SK-N-SH treated with all-trans-retinoic acid at 6 μM for 48 hours (cell line): ENCODE results near the gene CCL14.

ENCODE experiments used
- ATAC-seq: fragments of 200-7000 bp; cut with Tn5 transposase; 3 replicates; pipeline ENCODE4 v1.9.1; 2020; ENCODE audit warnings: mild to moderate bottlenecking, moderate library complexity
- ARNTL ChIP-seq: fragments of 450-650 bp; formaldehyde crosslinking; IDR thresholded peaks from 2 replicates; pipeline ENCODE4 v1.5.0; 2020; ENCODE audit warnings: low read depth, mild to moderate bottlenecking, moderate library complexity, borderline replicate concordance
- BACH2 ChIP-seq: fragments of 250-450 bp; sonication (Bioruptor Pico); IDR thresholded peaks from 2 replicates; pipeline ENCODE4 v1.9.0; 2021; ENCODE audit warnings: mild to moderate bottlenecking, borderline replicate concordance
- CREB5 ChIP-seq: fragments of 250-450 bp; sonication (Bioruptor Pico); IDR thresholded peaks from 2 replicates; pipeline ENCODE4 v1.5.1; 2020; ENCODE audit warnings: low read depth, mild to moderate bottlenecking, moderate library complexity
- CSDC2 ChIP-seq: fragments of 250-450 bp; sonication (Bioruptor Pico); IDR thresholded peaks from 2 replicates; pipeline ENCODE4 v1.5.0; 2020; ENCODE audit warnings: mild to moderate bottlenecking, moderate library complexity
- ESRRG ChIP-seq: fragments of 250-450 bp; sonication (Bioruptor Pico); IDR thresholded peaks from 2 replicates; pipeline ENCODE4 v1.6.1; 2021; ENCODE audit warnings: mild to moderate bottlenecking
- ISL1 ChIP-seq: fragments of 250-450 bp; sonication (Bioruptor Pico); IDR thresholded peaks from 2 replicates; pipeline ENCODE4 v2.1.2; 2022; ENCODE audit warnings: mild to moderate bottlenecking, moderate library complexity
- OSR1 ChIP-seq: fragments of 250-450 bp; sonication (Bioruptor Pico); IDR thresholded peaks from 2 replicates; pipeline ENCODE4 v1.8.0; 2022; ENCODE audit warnings: moderate library complexity, mild to moderate bottlenecking, inconsistent platforms
- PATZ1 ChIP-seq: fragments of 250-450 bp; sonication (Bioruptor Pico); IDR thresholded peaks from 2 replicates; pipeline ENCODE4 v1.8.0; 2020; ENCODE audit warnings: mild to moderate bottlenecking, moderate library complexity, borderline replicate concordance
- RARB ChIP-seq: fragments of 250-450 bp; sonication (Bioruptor Pico); IDR thresholded peaks from 2 replicates; pipeline ENCODE4 v1.8.0; 2021; ENCODE audit warnings: mild to moderate bottlenecking, moderate library complexity
- SNAI2 ChIP-seq: fragments of 250-450 bp; sonication (Bioruptor Pico); IDR thresholded peaks from 2 replicates; pipeline ENCODE4 v1.5.0; 2020; ENCODE audit warnings: mild to moderate bottlenecking, moderate library complexity
- TCF4 ChIP-seq: fragments of 250-450 bp; sonication (Bioruptor Pico); IDR thresholded peaks from 2 replicates; pipeline ENCODE4 v1.8.0; 2021; ENCODE audit warnings: mild to moderate bottlenecking, moderate library complexity, borderline replicate concordance
- TOX ChIP-seq: fragments of 250-450 bp; sonication (Bioruptor Pico); IDR thresholded peaks from 2 replicates; pipeline ENCODE4 v1.8.0; 2021; ENCODE audit warnings: mild to moderate bottlenecking, moderate library complexity, borderline replicate concordance
- ZC3H10 ChIP-seq: fragments of 250-450 bp; sonication (Bioruptor Pico); IDR thresholded peaks from 2 replicates; pipeline ENCODE4 v1.5.1; 2021; ENCODE audit warnings: mild to moderate bottlenecking, moderate library complexity
- ZFP30 ChIP-seq: fragments of 450-650 bp; formaldehyde crosslinking; IDR thresholded peaks from 2 replicates; pipeline ENCODE4 v1.5.0; 2022; ENCODE audit warnings: mild to moderate bottlenecking, moderate library complexity
- ZNF565 ChIP-seq: fragments of 450-650 bp; formaldehyde crosslinking; conservative IDR thresholded peaks from 2 replicates; pipeline ENCODE4 v1.5.0; 2020; ENCODE audit warnings: low read depth, mild to moderate bottlenecking, moderate library complexity
- ZNF70 ChIP-seq: fragments of 450-650 bp; formaldehyde crosslinking; IDR thresholded peaks from 2 replicates; pipeline ENCODE4 v1.5.0; 2020; ENCODE audit warnings: mild to moderate bottlenecking, moderate library complexity
- ZNF8 ChIP-seq: fragments of 450-650 bp; formaldehyde crosslinking; IDR thresholded peaks from 2 replicates; pipeline ENCODE4 v1.5.0; 2020; ENCODE audit warnings: mild to moderate bottlenecking, moderate library complexity
- TF ChIP-seq, protein P1 (sequence below): fragments of 250-450 bp; sonication (Bioruptor Pico); IDR thresholded peaks from 2 replicates; pipeline ENCODE4 v1.5.0; 2020; ENCODE audit warnings: mild to moderate bottlenecking, moderate library complexity
- TF ChIP-seq, protein P2 (sequence below): fragments of 250-450 bp; sonication (Bioruptor Pico); IDR thresholded peaks from 2 replicates; pipeline ENCODE4 v1.8.0; 2021; ENCODE audit warnings: low read depth, mild to moderate bottlenecking, moderate library complexity, borderline replicate concordance

The CCL14 gene

GRCh38 chr17:35984140-35984539 lies 2.4 kb downstream of the CCL14 start:
- TF ChIP-seq ZC3H10 (CRISPR knock-in tag) (no peak), TOX (no peak)
- no peak for ATAC-seq

GRCh38 chr17:35982409-35983191 lies 3.9 kb downstream of the CCL14 start:
- no peak for TF ChIP-seq CREB5 (CRISPR knock-in tag)
- no peak for TF ChIP-seq TOX
- TF ChIP-seq ZC3H10 (CRISPR knock-in tag) = no peak
- TF ChIP-seq CSDC2 (CRISPR knock-in tag) = no peak
- TF ChIP-seq, protein P1, sequence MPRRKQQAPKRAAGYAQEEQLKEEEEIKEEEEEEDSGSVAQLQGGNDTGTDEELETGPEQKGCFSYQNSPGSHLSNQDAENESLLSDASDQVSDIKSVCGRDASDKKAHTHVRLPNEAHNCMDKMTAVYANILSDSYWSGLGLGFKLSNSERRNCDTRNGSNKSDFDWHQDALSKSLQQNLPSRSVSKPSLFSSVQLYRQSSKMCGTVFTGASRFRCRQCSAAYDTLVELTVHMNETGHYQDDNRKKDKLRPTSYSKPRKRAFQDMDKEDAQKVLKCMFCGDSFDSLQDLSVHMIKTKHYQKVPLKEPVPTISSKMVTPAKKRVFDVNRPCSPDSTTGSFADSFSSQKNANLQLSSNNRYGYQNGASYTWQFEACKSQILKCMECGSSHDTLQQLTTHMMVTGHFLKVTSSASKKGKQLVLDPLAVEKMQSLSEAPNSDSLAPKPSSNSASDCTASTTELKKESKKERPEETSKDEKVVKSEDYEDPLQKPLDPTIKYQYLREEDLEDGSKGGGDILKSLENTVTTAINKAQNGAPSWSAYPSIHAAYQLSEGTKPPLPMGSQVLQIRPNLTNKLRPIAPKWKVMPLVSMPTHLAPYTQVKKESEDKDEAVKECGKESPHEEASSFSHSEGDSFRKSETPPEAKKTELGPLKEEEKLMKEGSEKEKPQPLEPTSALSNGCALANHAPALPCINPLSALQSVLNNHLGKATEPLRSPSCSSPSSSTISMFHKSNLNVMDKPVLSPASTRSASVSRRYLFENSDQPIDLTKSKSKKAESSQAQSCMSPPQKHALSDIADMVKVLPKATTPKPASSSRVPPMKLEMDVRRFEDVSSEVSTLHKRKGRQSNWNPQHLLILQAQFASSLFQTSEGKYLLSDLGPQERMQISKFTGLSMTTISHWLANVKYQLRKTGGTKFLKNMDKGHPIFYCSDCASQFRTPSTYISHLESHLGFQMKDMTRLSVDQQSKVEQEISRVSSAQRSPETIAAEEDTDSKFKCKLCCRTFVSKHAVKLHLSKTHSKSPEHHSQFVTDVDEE (CRISPR knock-in tag) = no peak
- no peak for TF ChIP-seq OSR1
- TF ChIP-seq ARNTL (CRISPR knock-in tag) = no peak
- TF ChIP-seq ZFP30 = no peak
- TF ChIP-seq ZNF565 = no peak
- no peak for TF ChIP-seq ESRRG (CRISPR knock-in tag)
- ATAC-seq = no peak

DNA sequence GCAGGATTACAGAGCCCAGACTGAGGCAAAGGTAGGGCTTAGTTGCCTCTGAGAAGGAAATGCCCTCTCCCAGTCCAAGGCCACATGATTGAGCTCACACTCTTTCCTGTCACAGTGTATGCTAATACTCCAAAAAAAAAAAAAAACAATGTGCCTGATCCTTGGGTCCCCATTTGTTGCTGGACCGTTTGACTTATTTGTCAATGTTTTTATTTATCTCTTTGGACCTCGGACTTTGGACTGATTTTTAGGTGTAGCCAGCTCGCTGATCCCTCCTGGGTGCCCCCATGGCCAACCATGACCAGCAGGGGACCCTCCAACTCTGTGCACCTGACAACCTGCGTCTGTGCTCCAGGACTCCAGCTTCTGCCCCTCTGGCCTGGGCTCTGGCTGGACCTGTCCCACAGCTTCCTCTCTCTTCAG lies 4.6 kb downstream of the CCL14 start:
- ATAC-seq = no peak
- TF ChIP-seq ESRRG (CRISPR knock-in tag) (no peak), CREB5 (CRISPR knock-in tag) (no peak)

- TF ChIP-seq ZFP30 (no peak), TCF4 (CRISPR knock-in tag) (no peak), CREB5 (CRISPR knock-in tag) (no peak), PATZ1 (CRISPR knock-in tag) (no peak), SNAI2 (CRISPR knock-in tag) (no peak)
- TF ChIP-seq, protein P2, sequence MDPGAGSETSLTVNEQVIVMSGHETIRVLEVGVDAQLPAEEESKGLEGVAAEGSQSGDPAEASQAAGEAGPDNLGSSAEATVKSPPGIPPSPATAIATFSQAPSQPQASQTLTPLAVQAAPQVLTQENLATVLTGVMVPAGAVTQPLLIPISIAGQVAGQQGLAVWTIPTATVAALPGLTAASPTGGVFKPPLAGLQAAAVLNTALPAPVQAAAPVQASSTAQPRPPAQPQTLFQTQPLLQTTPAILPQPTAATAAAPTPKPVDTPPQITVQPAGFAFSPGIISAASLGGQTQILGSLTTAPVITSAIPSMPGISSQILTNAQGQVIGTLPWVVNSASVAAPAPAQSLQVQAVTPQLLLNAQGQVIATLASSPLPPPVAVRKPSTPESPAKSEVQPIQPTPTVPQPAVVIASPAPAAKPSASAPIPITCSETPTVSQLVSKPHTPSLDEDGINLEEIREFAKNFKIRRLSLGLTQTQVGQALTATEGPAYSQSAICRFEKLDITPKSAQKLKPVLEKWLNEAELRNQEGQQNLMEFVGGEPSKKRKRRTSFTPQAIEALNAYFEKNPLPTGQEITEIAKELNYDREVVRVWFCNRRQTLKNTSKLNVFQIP = no peak
- ATAC-seq = no peak
Observed at GRCh38 chr17:35981246-35981645, 5.3 kb downstream of the CCL14 start, which contains the start of gene CCL16. Gene CCL16, minus strand, starts transcription at chr17:35981497. Its CDS starts 77 bp downstream, at chr17:35981420.

DNA sequence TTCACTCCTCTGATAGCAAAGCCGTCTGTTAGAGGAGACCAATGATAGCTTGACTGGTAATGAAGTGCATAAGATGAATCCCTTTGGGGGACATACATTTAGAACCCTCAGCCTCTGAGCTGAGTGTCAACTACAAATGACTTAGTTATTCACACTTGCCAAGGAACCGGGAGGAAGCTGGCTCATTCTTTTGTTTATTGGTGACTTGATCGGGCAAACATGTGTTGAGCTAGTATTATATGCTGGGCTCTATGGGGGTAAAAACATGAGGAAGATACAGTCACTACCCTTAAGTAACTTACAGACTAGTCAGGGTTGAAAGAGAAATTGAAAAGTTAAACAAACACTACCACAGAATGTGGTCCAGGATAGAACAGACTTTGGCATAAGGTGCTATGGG lies 8.2 kb downstream of the CCL14 start:
- ATAC-seq = no peak
- no peak for TF ChIP-seq TCF4 (CRISPR knock-in tag)
- no peak for TF ChIP-seq ARNTL (CRISPR knock-in tag)
- TF ChIP-seq PATZ1 (CRISPR knock-in tag) = no peak
- TF ChIP-seq ZNF8 (CRISPR knock-in tag) = no peak
- TF ChIP-seq ZNF70 = no peak
- no peak for TF ChIP-seq ISL1 (CRISPR knock-in tag)
- no peak for TF ChIP-seq RARB (CRISPR knock-in tag)
- TF ChIP-seq BACH2 = no peak
- TF ChIP-seq, protein P2 = no peak
- TF ChIP-seq ESRRG (CRISPR knock-in tag) = no peak
- TF ChIP-seq SNAI2 (CRISPR knock-in tag) = no peak
